Aorta (tissue), 5 donors: ENCODE measurements around the gene NKD2. TPM values are rescaled to one million over a fixed set of nuclear protein-coding genes. Genes with fewer than 3 reads are reported as not detected.
"Not testable (repeated sequence)": the region's sequence is repeated elsewhere in the genome, so short reads cannot be mapped to it uniquely, and the experiment has no call there.

Experiments
- ATAC-seq: fragments of 200-7000 bp; cut with Tn5 transposase; one replicate; pipeline ENCODE4 v1.9.1; 2022; ENCODE audit warnings: moderate library complexity; ENCODE audit not compliant: low FRiP score
- DNase-seq, 2 donors: peaks; one replicate each; pipeline ENCODE4 v3.0.0-alpha.2; 2020
- H3K27ac ChIP-seq, 2 donors: one replicate each; pipeline ENCODE4 v1.5.1; 2013; ENCODE audit warnings: low read length in 2 of 2, mild to moderate bottlenecking in 2 of 2, moderate library complexity in 2 of 2, control low read depth in 1 of 2, inconsistent platforms in 1 of 2, low read depth in 1 of 2
- H3K27me3 ChIP-seq, 2 donors: one replicate each; pipeline ENCODE4 v1.6.1; 2013; ENCODE audit warnings: control low read depth in 1 of 2, low read length in 1 of 2, mild to moderate bottlenecking in 1 of 2, moderate library complexity in 1 of 2; ENCODE audit not compliant: insufficient read depth in 2 of 2, control insufficient read depth in 1 of 2
- H3K36me3 ChIP-seq, 2 donors: one replicate each; pipeline ENCODE4 v1.6.1; 2013; ENCODE audit warnings: control low read depth in 1 of 2, low read length in 1 of 2, mild to moderate bottlenecking in 1 of 2; ENCODE audit not compliant: insufficient read depth in 2 of 2, control insufficient read depth in 1 of 2
- H3K4me1 ChIP-seq, 2 donors: one replicate each; pipeline ENCODE4 v1.6.1; 2013; ENCODE audit warnings: low read length in 2 of 2, control low read depth in 1 of 2, mild to moderate bottlenecking in 1 of 2, moderate library complexity in 1 of 2; ENCODE audit not compliant: insufficient read depth in 2 of 2, control insufficient read depth in 1 of 2
- H3K4me3 ChIP-seq, 2 donors: one replicate each; pipeline ENCODE4 v1.5.1; 2013; ENCODE audit warnings: low read length in 2 of 2, control low read depth in 1 of 2, mild to moderate bottlenecking in 1 of 2
- H3K9me3 ChIP-seq: one replicate; pipeline ENCODE4 v1.6.1; 2013; ENCODE audit warnings: mild to moderate bottlenecking, low read length; ENCODE audit not compliant: control insufficient read depth
- WGBS, 2 donors: extraction: QIAGEN DNeasy Blood & Tissue Kit; methylation state at CpG; one replicate each; pipeline ENCODE4 v1.1.7; 2013; 5-methylcytosine and 5-hydroxymethylcytosine counted together
- intact Hi-C, 2 donors: fragments of 100-400 bp; cut with DNase I; formaldehyde crosslinking; loops; one replicate each; pipeline versions ENCODE4 v1.14.2 to v1.15.0; 2022
- polyA plus RNA-seq, 2 donors: library from polyadenylated mRNA; stranded (reverse); fragments of 200-250 nt; gene quantifications; one replicate each; pipeline ENCODE4 v1.2.3, GENCODE V29; 2013
- total RNA-seq, 2 donors: library from RNA; stranded (reverse); fragmentation: NEBNext Ultra II Directional; extraction: Animal tissue kit (Norgen Biotek cat#: 25700); gene quantifications; one replicate each; pipeline ENCODE4 v1.2.1, GENCODE V29; 2021
- donor health status: healthy with polysubstance abuse.
- donor health status: Bipolar disorder and iron deficiency.
- donor health status: DM: no; HTN: no; CAD: no.
- donor health status: DM: no; HTN: no; CAD: no.
- donor health status: DM: yes; HTN: yes; CAD: no.

Gene NKD2
- total and polyA plus RNA-seq, 4 donors, result 0.10 to 6.8 (median 2.8) TPM; not detected in 1

DNA sequence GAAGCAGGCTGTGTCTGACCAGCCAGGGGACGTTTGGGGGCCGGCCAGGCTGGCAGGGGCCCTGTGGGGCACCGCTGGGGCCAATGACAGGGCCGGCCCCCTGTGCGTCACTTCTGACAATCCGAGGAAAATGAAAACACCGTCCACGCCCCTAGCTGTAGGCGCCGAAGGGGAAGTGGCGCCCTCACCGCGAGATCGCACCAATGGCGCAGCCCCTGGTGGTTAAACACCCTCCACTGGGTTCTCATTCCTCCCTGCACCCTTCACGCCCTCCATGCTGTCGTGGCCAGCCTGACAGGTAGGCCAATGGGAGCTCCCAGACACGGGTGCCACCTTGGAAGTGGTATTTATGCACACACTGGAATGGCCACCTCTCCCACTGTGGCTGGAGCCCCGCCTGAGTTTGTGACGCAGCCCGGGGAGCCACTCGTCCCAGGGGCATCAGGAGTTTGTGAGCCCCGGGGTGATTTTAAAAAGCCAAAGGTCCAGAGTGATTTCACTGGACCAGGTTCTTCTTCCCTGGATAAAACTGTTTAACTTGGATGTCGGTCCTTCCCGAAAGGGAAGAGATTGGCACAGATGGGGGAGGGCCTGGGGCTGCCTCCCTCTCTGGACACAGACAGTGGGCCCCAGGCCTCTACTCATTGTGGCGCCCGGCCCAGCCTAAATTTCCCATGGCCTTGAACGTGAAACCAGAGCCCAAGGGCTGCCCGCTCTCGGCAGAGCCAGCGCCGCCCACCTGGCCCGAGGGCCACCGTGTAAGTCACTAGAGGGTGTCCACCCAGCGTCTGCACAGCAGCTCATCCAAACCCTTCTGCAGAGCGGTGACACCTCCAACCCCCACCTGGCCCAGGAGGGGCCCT lies 49.7 kb downstream of the NKD2 start:
- Histone ChIP-seq H3K9me3 (no peaks in the 10 kb centered on the region), H3K4me3 (no peak overlapping the region), H3K27me3 (no peaks in the 10 kb centered on the region), H3K4me1 (no peaks in the 10 kb centered on the region), H3K27ac (no peak overlapping the region), H3K36me3 (peaks cover 0 to 6% of the 10 kb centered on the region in 2 donors)
- ATAC-seq (no peak), DNase-seq (peak in 1 of 2 donors; percentile 38)
- 90 to 93% methylated on average over 36 of the region's 36 CpGs for WGBS, 2 donors
- intact Hi-C loops, result no loop called here

DNA sequence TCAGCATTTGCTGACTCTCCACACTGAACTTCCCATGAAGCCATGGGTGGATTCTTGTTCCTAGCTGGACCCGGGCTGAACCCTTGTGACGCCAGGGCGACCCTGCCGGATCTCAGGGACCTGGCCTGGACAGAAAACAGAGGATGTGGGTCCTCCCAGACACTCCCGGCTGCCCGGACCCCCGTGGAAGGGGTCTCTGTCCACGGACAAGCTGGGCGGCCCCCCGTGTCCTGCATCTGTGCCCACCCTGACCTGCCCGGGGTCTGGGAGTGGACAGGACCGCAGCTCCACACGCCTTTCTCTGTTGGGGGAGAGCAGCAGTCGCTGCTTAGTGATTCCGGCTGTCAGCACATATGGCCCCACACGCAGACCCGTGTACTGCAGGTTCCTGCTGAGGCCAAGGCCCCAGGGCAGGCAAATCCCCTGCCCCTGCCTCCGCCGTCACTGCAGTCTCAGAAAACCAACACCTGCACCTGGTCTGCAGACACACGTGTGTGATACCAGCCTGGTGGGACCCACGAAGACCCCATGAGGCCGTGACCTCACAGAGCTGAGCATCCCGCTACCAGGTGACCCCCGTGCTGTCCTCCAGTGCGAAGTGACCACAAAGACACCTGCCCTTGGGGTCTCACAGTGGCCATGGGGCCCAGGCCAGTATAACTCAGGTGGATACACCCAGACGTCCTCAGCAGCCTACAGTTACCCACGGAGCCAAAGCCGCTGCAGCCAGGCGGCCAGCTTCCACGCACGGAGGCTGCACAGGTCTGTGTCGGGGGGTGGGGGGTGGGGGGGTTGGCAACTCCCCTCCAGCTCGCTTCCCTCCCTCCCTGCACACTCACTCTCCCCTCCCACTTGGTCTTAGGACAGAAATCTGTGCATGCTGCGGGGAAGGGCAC lies 50.6 kb downstream of the NKD2 start:
- no peak for ATAC-seq
- Histone ChIP-seq H3K36me3 (peaks cover 0 to 8% of the 10 kb centered on the region in 2 donors), H3K9me3 (no peaks in the 10 kb centered on the region), H3K27me3 (no peaks in the 10 kb centered on the region), H3K4me1 (no peaks in the 10 kb centered on the region), H3K4me3 (no peak overlapping the region), H3K27ac (no peak overlapping the region)
- peak in 1 of 2 donors; percentile 37 for DNase-seq
- WGBS, 2 donors, result 93 to 94% methylated on average over 34 of the region's 34 CpGs
- intact Hi-C loops, result no loop called here

DNA sequence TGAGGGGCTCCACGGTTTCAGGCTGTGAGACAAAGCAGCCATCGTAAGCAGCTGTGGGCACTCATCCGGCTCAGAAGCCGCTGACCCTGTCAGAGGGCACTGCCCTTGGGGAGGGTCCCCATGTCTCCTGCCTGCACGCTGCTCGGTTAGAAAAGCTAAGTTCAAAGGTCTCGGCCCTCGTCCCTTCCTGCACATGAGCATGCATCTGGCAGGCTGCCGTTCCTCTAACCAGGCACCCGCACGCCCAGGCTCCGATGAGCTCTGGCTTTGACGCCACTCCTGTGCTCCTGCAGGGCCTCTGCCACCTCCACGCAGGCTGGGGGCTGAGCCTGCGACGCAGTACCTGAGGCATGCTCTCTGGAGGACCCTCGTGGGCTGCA lies 51.3 kb downstream of the NKD2 start:
- no peaks in the 10 kb centered on the region for H3K9me3 ChIP-seq
- H3K4me3 ChIP-seq, result no peak overlapping the region
- peaks cover 0 to 8% of the 10 kb centered on the region in 2 donors for H3K36me3 ChIP-seq
- DNase-seq, result peak in 1 of 2 donors; percentile 34
- H3K4me1 ChIP-seq, result no peaks in the 10 kb centered on the region
- intact Hi-C loops, result no loop called here
- H3K27ac ChIP-seq, result no peak overlapping the region
- ATAC-seq, result no peak
- no peaks in the 10 kb centered on the region for H3K27me3 ChIP-seq
- WGBS, 2 donors, result 81 to 82% methylated on average over 16 to 17 of the region's 17 CpGs

DNA sequence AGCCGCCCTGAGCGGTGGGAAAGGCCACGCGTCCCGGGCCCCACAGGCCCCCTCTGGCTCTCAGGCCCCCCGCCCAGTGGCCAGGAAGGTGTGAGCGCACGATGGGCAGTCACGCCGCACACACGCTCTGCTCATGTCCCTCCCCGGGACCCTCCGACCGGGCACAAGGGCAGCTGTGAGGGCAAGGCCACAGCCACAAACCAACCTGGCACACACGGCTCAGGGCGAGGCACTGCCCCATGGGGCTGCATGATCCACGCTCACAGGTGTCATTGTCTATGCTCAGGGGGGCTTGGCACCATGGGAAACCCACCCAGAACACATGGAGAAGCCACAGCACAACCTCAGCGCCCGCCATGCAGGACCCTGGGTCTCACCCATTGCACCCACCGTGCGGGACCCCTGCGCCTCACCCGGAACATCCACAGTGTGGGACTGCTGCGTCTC lies 52.0 kb downstream of the NKD2 start:
- H3K36me3 ChIP-seq, result peaks cover 0 to 7% of the 10 kb centered on the region in 2 donors
- DNase-seq (peak in 1 of 2 donors; percentile 33), ATAC-seq (no peak)
- intact Hi-C loops, result no loop called here
- no peaks in the 10 kb centered on the region for H3K9me3 ChIP-seq
- H3K4me1 ChIP-seq, result no peaks in the 10 kb centered on the region
- no peaks in the 10 kb centered on the region for H3K27me3 ChIP-seq
- H3K27ac ChIP-seq, result no peak overlapping the region
- 81 to 83% methylated on average over 23 to 24 of the region's 24 CpGs for WGBS, 2 donors
- no peak overlapping the region for H3K4me3 ChIP-seq

DNA sequence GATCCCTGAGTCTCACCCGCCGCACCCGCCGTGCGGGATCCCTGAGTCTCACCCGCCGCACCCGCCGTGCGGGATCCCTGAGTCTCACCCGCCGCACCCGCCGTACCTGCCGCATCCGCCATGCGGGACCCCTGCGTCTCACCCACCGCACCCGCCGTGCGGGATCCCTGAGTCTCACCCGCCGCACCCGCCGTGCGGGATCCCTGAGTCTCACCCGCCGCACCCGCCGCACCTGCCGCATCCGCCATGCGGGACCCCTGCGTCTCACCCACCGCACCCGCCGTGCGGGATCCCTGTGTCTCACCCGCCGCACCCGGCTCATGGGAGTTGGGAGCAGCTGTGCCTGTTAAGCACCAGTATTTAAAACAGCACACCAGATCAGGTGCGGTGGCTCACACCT lies 52.7 kb downstream of the NKD2 start:
- whole genome bisulfite sequencing, 2 donors, result 93 to 95% methylated on average over 9 to 16 of the region's 43 CpGs
- H3K36me3 ChIP-seq, result not testable (repeated sequence)

DNA sequence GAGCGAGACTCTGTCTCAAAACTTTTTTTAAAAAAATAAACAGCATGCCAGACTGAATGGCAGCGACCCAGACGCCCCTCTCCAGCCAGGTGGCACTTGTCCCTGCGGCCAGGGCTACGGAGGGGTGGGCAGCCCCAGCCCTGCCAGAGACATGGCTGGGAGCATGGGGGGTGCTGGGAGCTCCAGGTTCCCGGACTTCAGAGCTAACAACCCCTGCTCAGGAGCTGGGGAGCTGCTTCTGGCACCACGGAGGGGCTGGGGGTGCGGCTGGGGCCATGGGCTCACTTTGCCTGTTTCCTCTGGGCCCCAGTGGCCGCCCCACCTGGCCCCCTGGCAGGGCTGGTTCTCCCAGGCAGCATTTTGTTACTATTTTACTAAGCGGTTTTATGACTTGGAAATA lies 53.3 kb downstream of the NKD2 start:
- intact Hi-C loops, result no loop called here
- ATAC-seq (no peak), DNase-seq (no peak)
- Histone ChIP-seq H3K36me3 (peaks cover 0 to 7% of the 10 kb centered on the region in 2 donors), H3K4me1 (no peaks in the 10 kb centered on the region), H3K27me3 (no peaks in the 10 kb centered on the region), H3K4me3 (no peak overlapping the region), H3K9me3 (no peaks in the 10 kb centered on the region), H3K27ac (no peak overlapping the region)
- 79% methylated on average over 10 of the region's 10 CpGs for WGBS, 2 donors

More for the DNA sequence above, 52.7 kb downstream of the NKD2 start:
- DNase-seq, intact Hi-C loops, H3K27me3 ChIP-seq, H3K27ac ChIP-seq, H3K4me3 ChIP-seq, H3K4me1 ChIP-seq, H3K9me3 ChIP-seq, ATAC-seq: not testable (repeated sequence)

DNA sequence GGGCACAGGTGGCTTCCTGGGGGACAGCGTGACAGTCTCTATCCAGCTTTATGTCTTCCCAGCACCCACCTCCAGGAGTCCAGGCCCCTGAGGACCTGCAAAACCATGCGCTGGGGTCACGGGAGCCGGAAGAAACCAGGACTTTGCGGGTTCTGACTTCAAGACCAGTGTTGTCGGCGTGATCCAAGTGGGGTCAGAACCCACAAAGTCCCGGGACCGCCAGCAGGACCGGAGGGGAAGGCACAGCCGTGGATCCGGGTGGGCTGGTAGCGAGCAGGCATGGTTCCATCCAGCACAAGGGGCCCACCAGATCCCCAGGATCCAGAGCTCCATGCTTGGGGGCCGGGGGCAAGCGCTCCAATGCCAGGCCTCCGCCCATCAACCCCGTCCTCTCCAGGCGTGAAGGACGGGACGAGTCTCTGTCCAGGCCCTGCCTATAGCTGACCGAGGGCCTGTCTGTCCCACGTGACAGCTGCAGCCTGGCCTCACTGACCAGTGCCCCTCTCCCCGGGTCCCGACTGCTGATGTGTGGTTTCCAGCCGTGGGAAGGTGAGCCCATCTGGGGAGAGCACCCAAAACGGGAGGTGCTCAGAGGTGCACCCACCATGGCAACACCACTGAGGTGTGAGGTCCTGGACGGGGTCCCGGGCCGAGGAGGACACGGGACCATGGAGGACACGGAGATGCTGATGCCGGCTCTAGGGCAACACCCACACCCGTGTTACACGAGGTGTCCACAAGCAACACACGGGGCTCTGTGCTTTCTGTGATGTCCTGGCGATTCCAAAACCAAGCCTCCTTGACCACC lies 54.4 kb downstream of the NKD2 start:
- WGBS, 2 donors, result 95 to 96% methylated on average over 36 of the region's 36 CpGs
- DNase-seq (peak in 1 of 2 donors; percentile 40), ATAC-seq (no peak)
- Histone ChIP-seq H3K4me3 (no peak overlapping the region), H3K27me3 (no peaks in the 10 kb centered on the region), H3K36me3 (peaks cover 0 to 7% of the 10 kb centered on the region in 2 donors), H3K9me3 (no peaks in the 10 kb centered on the region), H3K4me1 (no peaks in the 10 kb centered on the region), H3K27ac (no peak overlapping the region)
- intact Hi-C loops, result no loop called here
